Suprapubic skin (tissue), 3 donors: ENCODE data around the gene KIF3C.

ENCODE experiments used
- CTCF ChIP-seq, 2 donors: fragments of 200-600 bp in 1 of 2; fragments of 450-650 bp in 1 of 2; sonication (generic) in 1 of 2; IDR thresholded peaks; one replicate each; pipeline ENCODE4 v1.5.1; 2016 to 2019; ENCODE audit warnings: antibody characterized with exemption in 2 of 2, mild to moderate bottlenecking in 1 of 2, moderate library complexity in 1 of 2
- POLR2A ChIP-seq, 2 donors: fragments of 450-650 bp; IDR thresholded peaks; one replicate each; pipeline ENCODE4 v1.6.1; 2017; ENCODE audit warnings: antibody characterized with exemption in 2 of 2, mild to moderate bottlenecking in 2 of 2, moderate library complexity in 2 of 2

GRCh38 chr2:25977768-25978167 is 4.5 kb downstream of the KIF3C start:
- TF ChIP-seq POLR2A (IDR thresholded peaks at IDR 0.05) = no peak
- no peak for TF ChIP-seq CTCF (IDR thresholded peaks at IDR 0.05)
